ENCODE results near the gene SCMH1.
A peak's percentile ranks its signal among the peaks of the same experiment; 100 is the strongest.

SCMH1 gene

DNA sequence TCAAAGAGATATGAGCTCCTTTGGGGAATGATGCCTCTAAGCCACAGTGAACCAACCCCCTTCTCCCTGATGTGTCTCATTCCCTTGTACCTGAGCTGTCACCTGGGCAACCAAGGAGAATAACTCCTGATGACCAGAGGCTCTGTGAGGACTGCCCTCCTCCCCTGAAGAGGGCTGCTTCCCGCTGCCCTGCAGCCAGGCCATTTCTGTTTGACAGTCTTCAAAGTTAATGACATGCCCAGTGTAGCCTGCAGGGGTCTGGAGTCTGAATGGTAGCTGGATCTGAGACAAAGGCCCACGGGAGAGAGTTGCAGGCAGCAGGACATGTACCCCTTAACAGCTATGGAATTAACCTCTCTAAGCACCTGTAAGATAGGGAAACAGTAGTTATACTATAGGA is 217.2 kb downstream of the SCMH1 start:
- Histone ChIP-seq H3K79me2 (ENCODE audit: insufficient read depth, low read length) (no peaks in the 10 kb centered on the region), H2AFZ (ENCODE audit: low read length) (no peak overlapping the region), H3K9me3 (ENCODE audit: low read length) (no peaks in the 10 kb centered on the region), H3K27ac (ENCODE audit: low read depth, low read length, poor library complexity, severe bottlenecking) (peak overlapping the region; percentile 13), H4K20me1 (ENCODE audit: insufficient read depth, low read length) (no peaks in the 10 kb centered on the region), H3K4me1 (ENCODE audit: insufficient read depth, low read length, severe bottlenecking) (peaks cover 15% of the 10 kb centered on the region), H3K9me2 (ENCODE audit: low read depth, low read length) (no peaks in the 10 kb centered on the region), H3K9ac (ENCODE audit: low read length) (no peak overlapping the region), H3K4me3 (ENCODE audit: low read depth, low read length, poor library complexity, severe bottlenecking) (no peak overlapping the region), H3K27me3 (ENCODE audit: insufficient read depth, low read length) (no peaks in the 10 kb centered on the region), H3K4me2 (ENCODE audit: low read length) (no peak overlapping the region), H3F3A (ENCODE audit: insufficient read depth, low read length) (no peaks in the 10 kb centered on the region), H3K36me3 (ENCODE audit: insufficient read depth, low read length) (0 out of 2 replicates have a peak, but pooled peaks cover 14% of the 10 kb centered on the region)
- TF ChIP-seq, protein P1, sequence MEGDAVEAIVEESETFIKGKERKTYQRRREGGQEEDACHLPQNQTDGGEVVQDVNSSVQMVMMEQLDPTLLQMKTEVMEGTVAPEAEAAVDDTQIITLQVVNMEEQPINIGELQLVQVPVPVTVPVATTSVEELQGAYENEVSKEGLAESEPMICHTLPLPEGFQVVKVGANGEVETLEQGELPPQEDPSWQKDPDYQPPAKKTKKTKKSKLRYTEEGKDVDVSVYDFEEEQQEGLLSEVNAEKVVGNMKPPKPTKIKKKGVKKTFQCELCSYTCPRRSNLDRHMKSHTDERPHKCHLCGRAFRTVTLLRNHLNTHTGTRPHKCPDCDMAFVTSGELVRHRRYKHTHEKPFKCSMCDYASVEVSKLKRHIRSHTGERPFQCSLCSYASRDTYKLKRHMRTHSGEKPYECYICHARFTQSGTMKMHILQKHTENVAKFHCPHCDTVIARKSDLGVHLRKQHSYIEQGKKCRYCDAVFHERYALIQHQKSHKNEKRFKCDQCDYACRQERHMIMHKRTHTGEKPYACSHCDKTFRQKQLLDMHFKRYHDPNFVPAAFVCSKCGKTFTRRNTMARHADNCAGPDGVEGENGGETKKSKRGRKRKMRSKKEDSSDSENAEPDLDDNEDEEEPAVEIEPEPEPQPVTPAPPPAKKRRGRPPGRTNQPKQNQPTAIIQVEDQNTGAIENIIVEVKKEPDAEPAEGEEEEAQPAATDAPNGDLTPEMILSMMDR (IDR thresholded peaks at IDR 0.05; ENCODE audit: low read length): no peak
- no peak for TF ChIP-seq EZH2 (IDR thresholded peaks at IDR 0.05; ENCODE audit: borderline replicate concordance, low read length)

DNA sequence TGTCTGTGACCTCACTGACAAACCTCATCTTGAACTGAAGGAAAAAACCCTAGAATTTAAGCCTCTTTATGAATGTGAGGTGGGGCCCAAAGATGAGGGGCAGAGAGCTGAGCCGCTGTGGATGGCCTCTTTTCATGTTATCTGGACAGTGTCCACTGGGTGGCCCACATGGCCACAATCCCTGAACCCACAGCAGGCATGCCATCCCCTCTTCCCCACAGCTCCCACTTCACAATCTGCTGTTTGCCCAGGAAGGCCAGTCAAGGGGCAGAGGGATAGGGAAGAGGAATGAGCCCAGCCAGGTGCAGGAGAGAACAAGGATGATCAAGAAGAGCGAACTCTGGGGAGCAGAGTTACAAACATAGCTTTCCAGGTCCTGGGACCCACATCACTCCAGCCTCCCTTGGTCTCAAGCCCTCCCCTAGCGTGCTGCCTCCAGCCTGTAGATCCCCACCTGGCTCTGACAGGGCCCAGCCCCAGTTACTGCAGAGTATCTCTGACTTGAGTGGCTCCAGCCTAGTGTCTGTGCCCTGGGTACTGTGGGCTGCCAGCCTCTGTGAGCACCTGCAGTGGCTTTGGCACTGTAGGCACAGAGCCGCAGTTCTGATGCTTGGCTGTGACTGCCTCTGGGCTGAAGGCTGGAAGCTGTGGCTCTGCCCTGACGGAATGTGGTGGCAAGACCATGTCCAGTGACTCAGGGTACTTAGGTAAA is 218.7 kb downstream of the SCMH1 start:
- Histone ChIP-seq H3K4me3 (ENCODE audit: low read depth, low read length, poor library complexity, severe bottlenecking) (no peak overlapping the region), H4K20me1 (ENCODE audit: insufficient read depth, low read length) (no peaks in the 10 kb centered on the region), H3K79me2 (ENCODE audit: insufficient read depth, low read length) (no peaks in the 10 kb centered on the region), H3K4me2 (ENCODE audit: low read length) (no peak overlapping the region), H2AFZ (ENCODE audit: low read length) (no peak overlapping the region), H3F3A (ENCODE audit: insufficient read depth, low read length) (no peaks in the 10 kb centered on the region), H3K27ac (ENCODE audit: low read depth, low read length, poor library complexity, severe bottlenecking) (no peak overlapping the region), H3K27me3 (ENCODE audit: insufficient read depth, low read length) (no peaks in the 10 kb centered on the region), H3K36me3 (ENCODE audit: insufficient read depth, low read length) (peaks cover 22% of the 10 kb centered on the region; the same call in 1 of the 2 replicates), H3K9me2 (ENCODE audit: low read depth, low read length) (no peaks in the 10 kb centered on the region), H3K4me1 (ENCODE audit: insufficient read depth, low read length, severe bottlenecking) (peaks cover 15% of the 10 kb centered on the region), H3K9ac (ENCODE audit: low read length) (no peak overlapping the region), H3K9me3 (ENCODE audit: low read length) (no peaks in the 10 kb centered on the region)
- no peak for TF ChIP-seq EZH2 (IDR thresholded peaks at IDR 0.05; ENCODE audit: borderline replicate concordance, low read length)
- TF ChIP-seq, protein P1 (IDR thresholded peaks at IDR 0.05; ENCODE audit: low read length): no peak

GRCh38 chr1:41022424-41022823 is 219.7 kb downstream of the SCMH1 start:
- Histone ChIP-seq H3K27me3 (ENCODE audit: insufficient read depth, low read length) (no peaks in the 10 kb centered on the region), H3K79me2 (ENCODE audit: insufficient read depth, low read length) (no peaks in the 10 kb centered on the region), H3F3A (ENCODE audit: insufficient read depth, low read length) (no peaks in the 10 kb centered on the region), H3K27ac (ENCODE audit: low read depth, low read length, poor library complexity, severe bottlenecking) (no peak overlapping the region), H3K4me3 (ENCODE audit: low read depth, low read length, poor library complexity, severe bottlenecking) (no peak overlapping the region), H4K20me1 (ENCODE audit: insufficient read depth, low read length) (no peaks in the 10 kb centered on the region), H3K9me3 (ENCODE audit: low read length) (no peaks in the 10 kb centered on the region), H3K4me1 (ENCODE audit: insufficient read depth, low read length, severe bottlenecking) (peaks cover 15% of the 10 kb centered on the region), H3K4me2 (ENCODE audit: low read length) (no peak overlapping the region), H2AFZ (ENCODE audit: low read length) (no peak overlapping the region), H3K9ac (ENCODE audit: low read length) (no peak overlapping the region), H3K9me2 (ENCODE audit: low read depth, low read length) (no peaks in the 10 kb centered on the region), H3K36me3 (ENCODE audit: insufficient read depth, low read length) (peaks cover 26% of the 10 kb centered on the region; the same call in 1 of the 2 replicates)
- TF ChIP-seq EZH2 (IDR thresholded peaks at IDR 0.05; ENCODE audit: borderline replicate concordance, low read length): no peak
- TF ChIP-seq, protein P1 (IDR thresholded peaks at IDR 0.05; ENCODE audit: low read length): no peak
